ENCODE data around the gene SH3RF3. TPM values are rescaled to one million over a fixed set of nuclear protein-coding genes. Genes with fewer than 3 reads are reported as not detected.

SH3RF3 gene
- total and polyA plus RNA-seq, 2 of the 13 experiments (the other 11 are each of a cell fraction or from before 2014, with no cell fraction given): 0.04 TPM; not detected in 1

GRCh38 chr2:109128616-109129355, at the start of gene SH3RF3 (continued):
- TF ChIP-seq HNF1A (IDR thresholded peaks at IDR 0.05; ENCODE audit: low read depth): no peak
- TF ChIP-seq HNF1A (CRISPR knock-in tag; IDR thresholded peaks at IDR 0.05; ENCODE audit: borderline replicate concordance): peak; percentile 26; the same call in 1 of the 2 replicates
- peak; percentile 50; the same call in 1 of the 2 replicates for TF ChIP-seq MTF2 (CRISPR knock-in tag; IDR thresholded peaks at IDR 0.05; ENCODE audit: borderline replicate concordance)

GRCh38 chr2:109079590-109079989, 49.4 kb upstream of the SH3RF3 start:
- H2AFZ ChIP-seq (ENCODE audit: low read length): no peak overlapping the region
- H3K4me1 ChIP-seq (ENCODE audit: insufficient read depth, low read length): no peaks in the 10 kb centered on the region
- in situ Hi-C loops (cut with HindIII; ENCODE audit: extremely low pct_ligation_motif_present, low pct_unique_long_range_greater_than_20kb) (no loop called here), intact Hi-C loops (cut with micrococcal nuclease; ENCODE audit: unreplicated experiment) (loop anchor here (1.0 kb wide), 1 partner anchor 8 kb away; no protein-coding TSS in a partner anchor)
- BruUV-seq (replicated peaks): no TSS peak
- FAIRE-seq: no peak
- H3K4me2 ChIP-seq (ENCODE audit: low read depth, low read length): no peak overlapping the region
- CTCF ChIA-PET (ENCODE audit: low intra/inter-chr PET ratio, low total read pairs): no interaction called here
- no peak for TF ChIP-seq FUBP1 (CRISPR knock-in tag; IDR thresholded peaks at IDR 0.05; ENCODE audit: borderline replicate concordance)
- TF ChIP-seq ZNF687 (CRISPR knock-in tag; IDR thresholded peaks at IDR 0.05): no peak
- TF ChIP-seq ATF2 (CRISPR knock-in tag; IDR thresholded peaks at IDR 0.05): no peak
- H4K20me1 ChIP-seq (ENCODE audit: insufficient read depth, low read length): no peaks in the 10 kb centered on the region
- WGBS (ENCODE audit: low lambda C conversion rate): 37% methylated on average over 6 of the region's 6 CpGs
- 0 out of 5 replicates have a peak, but pooled peaks cover 0 to 3% of the 10 kb centered on the region in 2 experiments for H3K27me3 ChIP-seq (ENCODE audit: control insufficient read depth in 1 of 2, insufficient read depth in 2 of 2, low read length in 2 of 2)
- no peak overlapping the region for H3K27ac ChIP-seq (ENCODE audit: extremely low read length, insufficient read depth, low read length)
- H3K9ac ChIP-seq (ENCODE audit: insufficient read depth, low read depth, low read length): no peak overlapping the region
- no peaks in the 10 kb centered on the region for H3K9me3 ChIP-seq (ENCODE audit: low read length)
- no peak for DNase-seq (ENCODE audit: low spot score)
- POLR2A ChIA-PET: no interaction called here
- H3K36me3 ChIP-seq (replicated peaks in 1 of 2; ENCODE audit: control insufficient read depth in 1 of 2, insufficient read depth in 2 of 2, low read length in 2 of 2): no peaks in the 10 kb centered on the region
- no peaks in the 10 kb centered on the region for H3K79me2 ChIP-seq (ENCODE audit: insufficient read depth, low read length)
- H3K4me3 ChIP-seq (replicated peaks in 1 of 3; ENCODE audit: insufficient read depth in 1 of 3, low read depth in 2 of 3, low read length in 3 of 3): no peak overlapping the region
- ATAC-seq: peak; percentile 31; the same call in 2 of the 3 replicates
